HG03025 (cell line): Measurements from ENCODE around the gene AGBL4.
"Not testable (repeated sequence)": the region's sequence is repeated elsewhere in the genome, so short reads cannot be mapped to it uniquely, and the experiment has no call there.

Source experiments
- ATAC-seq: cut with Tn5 transposase; IDR thresholded peaks from one replicate; pipeline ENCODE4 v1.9.1; 2021; ENCODE audit warnings: mild to moderate bottlenecking, moderate library complexity; ENCODE audit not compliant: unreplicated experiment, low FRiP score

Gene AGBL4

GRCh38 chr1:49052102-49052501 is 971.7 kb downstream of the AGBL4 start:
- no peak for ATAC-seq

GRCh38 chr1:49051647-49052046 is 972.1 kb downstream of the AGBL4 start:
- ATAC-seq, result no peak

GRCh38 chr1:49050041-49050440 is 973.7 kb downstream of the AGBL4 start:
- ATAC-seq, result no peak

- ATAC-seq, result no peak
Measured at GRCh38 chr1:49048188-49048587, 975.6 kb downstream of the AGBL4 start.

- ATAC-seq, result no peak
Measured at GRCh38 chr1:49046305-49046704, 977.4 kb downstream of the AGBL4 start.

- ATAC-seq, result no peak
Measured at GRCh38 chr1:49045371-49045770, 978.4 kb downstream of the AGBL4 start.

- no peak for ATAC-seq
Measured at GRCh38 chr1:49036700-49037099, 987.1 kb downstream of the AGBL4 start.

GRCh38 chr1:49028396-49028795 is 995.4 kb downstream of the AGBL4 start:
- no peak for ATAC-seq

GRCh38 chr1:49026230-49026811 is 997.4 kb downstream of the AGBL4 start:
- no peak for ATAC-seq

GRCh38 chr1:49016030-49016977 is 1007.5 kb downstream of the AGBL4 start:
- no peak for ATAC-seq

- ATAC-seq, result no peak
Measured at GRCh38 chr1:49013079-49013478, 1010.7 kb downstream of the AGBL4 start.

GRCh38 chr1:49002981-49003380 is 1020.8 kb downstream of the AGBL4 start:
- ATAC-seq, result not testable (repeated sequence)

GRCh38 chr1:48999321-48999720 is 1024.4 kb downstream of the AGBL4 start:
- no peak for ATAC-seq

GRCh38 chr1:48996311-48996710 is 1027.4 kb downstream of the AGBL4 start:
- no peak for ATAC-seq

- no peak for ATAC-seq
Measured at GRCh38 chr1:48988633-48989197, 1035.0 kb downstream of the AGBL4 start.

GRCh38 chr1:48979940-48980339 is 1043.8 kb downstream of the AGBL4 start:
- no peak for ATAC-seq

GRCh38 chr1:48978413-48978812 is 1045.3 kb downstream of the AGBL4 start:
- ATAC-seq, result no peak

GRCh38 chr1:48977273-48977672 is 1046.5 kb downstream of the AGBL4 start:
- ATAC-seq, result no peak

- no peak for ATAC-seq
Measured at GRCh38 chr1:48969971-48970370, 1053.8 kb downstream of the AGBL4 start.

GRCh38 chr1:48967318-48967717 is 1056.4 kb downstream of the AGBL4 start:
- ATAC-seq, result no peak

GRCh38 chr1:48966583-48966982 is 1057.2 kb downstream of the AGBL4 start:
- no peak for ATAC-seq

- no peak for ATAC-seq
Measured at GRCh38 chr1:48960320-48960719, 1063.4 kb downstream of the AGBL4 start.
